Testis (tissue), 2 donors: Measurements from ENCODE around the gene ACTL10.

Experiments
- POLR2A ChIP-seq: fragments of 450-650 bp; IDR thresholded peaks from one replicate; pipeline ENCODE4 v1.6.1; 2017; ENCODE audit warnings: antibody characterized with exemption, mild to moderate bottlenecking, moderate library complexity
- TF ChIP-seq, protein P1 (sequence below), 3 experiments: fragments of 450-650 bp in 2 of 3; fragments of 200-600 bp in 1 of 3; sonication (generic) in 1 of 3; IDR thresholded peaks; one replicate each; pipeline ENCODE4 v1.5.1; 2016 to 2019; ENCODE audit warnings: antibody characterized with exemption in 3 of 3, mild to moderate bottlenecking in 2 of 3, moderate library complexity in 1 of 3

- TF ChIP-seq POLR2A, result no peak
- TF ChIP-seq, protein P1, sequence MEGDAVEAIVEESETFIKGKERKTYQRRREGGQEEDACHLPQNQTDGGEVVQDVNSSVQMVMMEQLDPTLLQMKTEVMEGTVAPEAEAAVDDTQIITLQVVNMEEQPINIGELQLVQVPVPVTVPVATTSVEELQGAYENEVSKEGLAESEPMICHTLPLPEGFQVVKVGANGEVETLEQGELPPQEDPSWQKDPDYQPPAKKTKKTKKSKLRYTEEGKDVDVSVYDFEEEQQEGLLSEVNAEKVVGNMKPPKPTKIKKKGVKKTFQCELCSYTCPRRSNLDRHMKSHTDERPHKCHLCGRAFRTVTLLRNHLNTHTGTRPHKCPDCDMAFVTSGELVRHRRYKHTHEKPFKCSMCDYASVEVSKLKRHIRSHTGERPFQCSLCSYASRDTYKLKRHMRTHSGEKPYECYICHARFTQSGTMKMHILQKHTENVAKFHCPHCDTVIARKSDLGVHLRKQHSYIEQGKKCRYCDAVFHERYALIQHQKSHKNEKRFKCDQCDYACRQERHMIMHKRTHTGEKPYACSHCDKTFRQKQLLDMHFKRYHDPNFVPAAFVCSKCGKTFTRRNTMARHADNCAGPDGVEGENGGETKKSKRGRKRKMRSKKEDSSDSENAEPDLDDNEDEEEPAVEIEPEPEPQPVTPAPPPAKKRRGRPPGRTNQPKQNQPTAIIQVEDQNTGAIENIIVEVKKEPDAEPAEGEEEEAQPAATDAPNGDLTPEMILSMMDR (IDR thresholded peaks at IDR 0.05), result no peak
Observed at GRCh38 chr20:33711446-33711738, 44.6 kb downstream of the ACTL10 start.
